DLD1 (cell line): ENCODE results near the gene RPS4Y2.

Experiments used
- in situ Hi-C: cut with HindIII; loops from 2 replicates; pipeline ENCODE4 v1.10.0; 2017; ENCODE audit warnings: low sequenced_read_pairs

Gene RPS4Y2

DNA sequence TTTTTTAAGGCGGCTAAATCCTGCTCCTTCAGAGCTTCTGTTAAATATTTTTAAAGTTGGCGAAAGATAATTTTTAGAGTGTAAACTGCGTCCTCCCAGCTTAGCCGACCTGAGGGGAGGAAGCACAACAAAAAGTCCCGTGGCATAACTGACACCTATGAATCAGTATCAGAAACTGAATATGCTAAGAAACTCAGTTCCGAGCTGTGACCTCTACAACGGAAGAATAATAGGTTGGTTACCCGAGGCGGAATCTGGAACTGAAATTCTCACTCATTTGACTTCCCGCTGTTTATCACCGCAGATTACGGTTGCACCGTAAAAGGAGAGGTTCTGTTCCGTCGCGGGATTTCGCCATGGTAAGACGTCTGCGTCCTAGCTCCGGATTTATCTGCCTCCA lies at the start of gene RPS4Y2:
TSS of gene RPS4Y2 (plus strand) at position 301 of the 400 bp plus-strand sequence. CDS start at position 357, 56 bp downstream.
- in situ Hi-C loops, result no loop called here

DNA sequence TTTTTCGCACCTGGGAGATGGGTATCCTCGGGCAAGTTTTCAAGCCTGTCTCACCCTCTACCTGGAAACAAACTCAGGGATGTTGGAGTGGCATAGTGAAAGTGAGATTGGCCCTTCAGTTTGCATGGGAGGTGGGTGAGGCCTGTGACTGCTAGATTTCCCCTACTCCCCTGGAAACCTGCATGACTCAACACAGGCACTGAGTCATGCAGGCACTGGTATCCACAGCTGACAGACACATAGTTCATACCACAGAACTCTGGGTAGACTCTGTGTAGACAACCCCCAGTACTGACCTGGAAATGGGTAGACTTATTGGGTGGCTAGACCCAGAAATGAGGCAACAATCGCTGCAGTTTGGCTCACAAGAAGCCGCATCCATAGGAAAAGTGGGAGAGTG lies 41.5 kb upstream of the RPS4Y2 start:
- in situ Hi-C loops, result no loop called here

DNA sequence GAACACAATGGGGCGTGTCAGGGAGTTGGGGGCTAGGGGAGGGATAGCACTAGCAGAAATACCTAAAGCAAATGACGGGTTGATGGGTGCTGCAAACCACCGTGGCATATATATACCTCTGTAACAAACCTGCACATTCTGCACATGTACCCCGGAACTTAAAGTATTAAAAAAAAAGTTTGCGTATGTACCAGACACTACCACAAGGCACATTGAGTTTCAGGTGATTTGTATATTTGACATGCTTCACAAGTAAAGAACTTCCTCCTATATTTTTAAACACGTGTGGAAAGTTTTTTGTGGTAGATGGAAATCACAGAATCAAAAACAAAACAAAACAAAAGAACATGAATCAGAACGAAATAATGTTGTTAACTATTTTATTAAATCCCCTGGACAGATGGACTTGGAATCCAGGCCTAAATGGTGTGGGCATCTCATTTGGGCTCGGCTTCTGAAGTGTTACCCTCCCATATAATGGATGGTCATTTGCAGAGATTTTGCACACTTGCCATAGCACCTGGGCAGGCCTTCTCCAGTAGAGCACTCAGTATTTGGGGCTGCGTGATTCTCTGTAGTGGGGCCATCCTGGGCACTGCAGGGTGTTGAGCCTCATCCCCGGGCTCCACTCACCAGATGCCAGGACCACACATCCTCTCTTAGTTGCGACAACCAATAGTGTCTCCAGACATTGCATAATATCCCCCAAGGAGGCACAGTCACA lies 29.6 kb upstream of the RPS4Y2 start:
- in situ Hi-C loops, result no loop called here

- in situ Hi-C loops, result no loop called here
These were observed 20.7 kb upstream of the RPS4Y2 start for GRCh38 chrY:20735200-20735599.

- in situ Hi-C loops, result no loop called here
These were observed 16.1 kb upstream of the RPS4Y2 start for GRCh38 chrY:20739806-20740205.

DNA sequence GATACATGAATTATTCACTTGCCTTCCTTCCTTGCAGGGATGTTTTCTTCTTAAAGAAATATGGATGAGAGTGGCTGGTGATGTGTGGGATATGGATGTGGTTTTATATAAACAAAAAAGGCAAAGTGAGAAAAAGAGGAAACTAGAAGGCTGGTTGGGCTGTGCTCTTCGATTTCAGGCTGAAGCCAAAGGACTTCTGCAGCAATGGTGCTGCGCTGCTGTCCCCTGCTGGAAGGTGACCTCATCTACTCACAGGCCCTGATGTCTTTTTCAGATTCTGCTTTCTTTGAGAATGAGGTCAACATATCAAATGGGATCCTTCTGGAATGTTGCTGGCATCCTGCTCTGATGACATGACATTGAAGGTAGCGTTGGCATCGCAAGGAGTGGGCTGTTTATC lies 15.3 kb upstream of the RPS4Y2 start:
- in situ Hi-C loops, result no loop called here

DNA sequence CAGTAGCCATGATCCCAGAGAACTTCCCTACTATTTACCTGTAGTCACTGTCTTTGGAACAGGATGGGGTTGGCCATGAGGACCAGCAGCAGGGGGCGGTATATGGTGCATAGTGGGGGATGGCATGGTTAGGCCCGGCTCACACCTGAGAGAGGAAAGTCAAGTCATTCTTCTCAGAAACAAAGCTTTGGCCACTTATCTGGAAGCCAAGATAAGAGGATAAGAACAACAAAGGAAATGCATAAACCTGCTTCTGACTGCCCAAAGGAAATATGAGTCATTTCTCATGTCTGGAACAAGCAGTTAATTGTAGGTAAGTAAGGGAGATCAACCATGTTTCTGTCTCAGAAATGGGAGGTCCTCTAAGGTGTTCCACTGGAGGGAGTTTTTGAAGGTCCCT lies 10.8 kb upstream of the RPS4Y2 start:
- in situ Hi-C loops, result no loop called here

GRCh38 chrY:20746919-20747318 lies 9.0 kb upstream of the RPS4Y2 start:
- in situ Hi-C loops, result no loop called here

DNA sequence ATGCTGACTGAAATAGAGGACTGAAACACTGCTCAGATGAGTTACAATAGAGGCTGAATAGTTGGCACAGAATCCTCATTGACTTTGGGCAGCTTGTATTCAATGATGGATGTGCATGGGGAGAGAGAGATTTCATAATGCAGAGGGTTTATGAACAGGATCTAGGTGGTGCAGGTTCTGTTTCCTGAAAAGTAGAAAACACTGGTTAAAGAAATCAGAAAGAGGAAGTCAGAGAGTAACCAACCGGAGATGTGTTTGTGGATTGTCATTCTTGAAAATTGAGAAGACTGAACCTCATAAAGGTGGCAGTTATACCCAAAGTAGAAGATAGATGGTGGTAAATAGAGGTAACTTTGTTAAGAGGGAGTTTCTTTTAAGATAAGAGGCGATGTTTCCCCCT lies 8.0 kb downstream of the RPS4Y2 start:
- in situ Hi-C loops, result no loop called here

GRCh38 chrY:20765117-20765516 lies 9.2 kb downstream of the RPS4Y2 start:
- in situ Hi-C loops, result no loop called here

- in situ Hi-C loops, result no loop called here
These were observed 14.8 kb downstream of the RPS4Y2 start for GRCh38 chrY:20770755-20771154.

- in situ Hi-C loops, result no loop called here
These were observed 20.2 kb downstream of the RPS4Y2 start for GRCh38 chrY:20776104-20776503.

GRCh38 chrY:20780104-20780654 lies 24.3 kb downstream of the RPS4Y2 start:
- in situ Hi-C loops, result no loop called here

DNA sequence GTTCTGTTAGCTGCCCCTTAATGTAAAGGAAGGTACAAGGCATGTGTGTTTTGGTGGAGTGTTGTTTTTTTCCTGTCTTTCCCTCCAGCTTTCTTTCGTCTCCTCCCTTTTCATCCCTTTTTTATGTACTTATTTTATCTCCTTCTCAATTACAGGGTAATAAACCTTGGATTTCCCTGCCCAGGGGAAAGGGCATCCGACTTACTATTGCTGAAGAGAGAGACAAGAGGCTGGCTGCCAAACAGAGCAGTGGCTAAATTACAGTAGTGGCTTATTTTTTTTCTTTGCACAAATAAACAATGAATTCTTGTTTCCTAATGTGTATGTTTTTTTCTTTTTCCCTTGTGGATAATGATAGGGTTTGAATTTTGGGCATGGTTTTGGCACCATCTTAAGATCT lies 24.9 kb downstream of the RPS4Y2 start:
- in situ Hi-C loops, result no loop called here

- in situ Hi-C loops, result no loop called here
These were observed 25.5 kb downstream of the RPS4Y2 start for GRCh38 chrY:20781408-20781807.

- in situ Hi-C loops, result no loop called here
These were observed 29.1 kb downstream of the RPS4Y2 start for GRCh38 chrY:20784965-20785364.

- in situ Hi-C loops, result no loop called here
These were observed 31.2 kb downstream of the RPS4Y2 start for GRCh38 chrY:20787076-20787475.

GRCh38 chrY:20798351-20799049 lies 42.6 kb downstream of the RPS4Y2 start:
- in situ Hi-C loops, result no loop called here

DNA sequence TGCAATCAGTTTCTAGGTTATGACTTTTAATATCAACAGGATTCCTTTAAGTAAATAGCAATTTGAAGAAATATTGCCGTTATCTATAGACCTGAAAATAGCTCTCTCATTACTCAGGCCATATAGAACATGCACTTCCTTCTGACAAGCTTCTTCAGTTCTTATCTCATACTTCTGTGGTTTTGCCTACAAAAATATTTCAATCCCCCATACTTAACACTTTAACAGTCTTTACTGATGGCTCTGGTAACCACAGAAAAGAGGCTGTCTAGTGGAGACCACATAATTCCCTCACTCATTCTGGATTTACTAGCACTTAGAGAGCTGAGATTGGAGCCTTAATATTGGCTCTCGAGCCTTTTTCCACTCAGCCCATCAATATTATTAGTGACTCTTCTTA lies 46.8 kb downstream of the RPS4Y2 start:
- in situ Hi-C loops, result no loop called here

DNA sequence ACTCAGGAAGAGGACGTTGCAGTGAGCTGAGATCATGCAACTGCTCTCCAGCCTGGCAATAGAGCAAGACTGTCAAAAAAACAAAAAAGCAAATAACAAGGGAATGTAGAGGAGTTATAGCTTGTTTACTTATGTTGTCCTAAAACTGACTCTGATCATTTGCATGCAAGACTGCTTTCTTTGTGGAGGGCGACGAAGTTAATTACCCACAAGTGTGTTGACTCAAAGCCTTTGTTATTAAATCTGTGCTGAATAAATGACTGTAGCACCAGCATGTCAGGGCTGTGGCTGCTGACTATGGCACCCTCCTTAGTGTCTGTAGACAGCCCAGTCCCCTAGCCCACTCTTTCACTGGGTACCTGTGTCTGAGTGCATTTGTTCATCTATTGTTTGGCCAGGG lies 50.3 kb downstream of the RPS4Y2 start:
- in situ Hi-C loops, result no loop called here

DNA sequence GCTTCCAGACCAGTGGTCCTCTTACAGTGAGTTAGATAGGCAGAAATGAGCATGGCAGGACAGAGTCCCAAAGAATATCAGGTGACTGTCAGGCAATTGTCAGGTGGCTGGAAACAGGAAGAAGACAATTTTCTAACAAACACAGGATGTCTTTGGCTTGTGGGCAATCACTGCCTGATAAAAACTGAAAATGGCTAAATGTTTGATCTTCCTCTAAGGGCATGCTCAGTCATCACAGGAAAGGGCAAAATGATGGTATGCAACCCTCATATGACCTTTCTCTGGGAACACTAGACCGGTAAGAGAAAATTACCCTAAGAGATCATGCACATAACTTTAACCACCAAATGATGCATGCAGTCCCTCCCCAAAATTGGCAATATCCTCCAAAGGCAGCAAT lies 57.6 kb downstream of the RPS4Y2 start:
- in situ Hi-C loops, result no loop called here

DNA sequence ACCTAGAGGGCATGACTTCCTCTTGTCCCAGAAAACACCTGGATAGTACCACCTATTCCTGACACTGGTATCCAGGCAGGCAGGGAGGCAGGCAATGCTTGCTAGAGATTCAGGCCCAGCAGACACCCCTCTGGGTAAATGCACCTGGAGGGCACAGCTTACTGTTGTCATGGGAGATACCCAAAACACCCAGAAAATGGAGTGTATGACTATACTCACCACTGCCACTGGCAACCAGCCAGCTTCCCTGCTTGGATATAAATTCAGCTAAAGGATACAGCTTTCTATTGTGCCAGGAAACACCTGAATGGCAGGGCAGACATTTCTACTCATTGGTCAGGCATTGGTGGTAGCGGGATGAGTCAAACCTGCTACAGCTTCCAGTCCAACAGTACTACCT lies 58.9 kb downstream of the RPS4Y2 start:
- in situ Hi-C loops, result no loop called here
